A549 (cell line): ENCODE measurements around the gene CTNNBL1.

Experiments used
- CEBPB ChIP-seq, 2 experiments: fragments of >200 bp in 1 of 2; sonication (Bioruptor Twin) in 1 of 2; formaldehyde crosslinking in 1 of 2; IDR thresholded peaks; 2 replicates each; pipeline ENCODE4 v1.6.1; 2012 to 2016
- EHMT2 ChIP-seq: fragments of 200-600 bp; sonication (generic); IDR thresholded peaks from 2 replicates; pipeline ENCODE4 v1.6.1; 2016; ENCODE audit warnings: antibody characterized with exemption, low read depth, mild to moderate bottlenecking, moderate library complexity
- ELK1 ChIP-seq: fragments of 150-350 bp; IDR thresholded peaks from 2 replicates; pipeline ENCODE4 v1.6.1; 2014; ENCODE audit warnings: low read depth, mild to moderate bottlenecking, low read length
- EP300 ChIP-seq, 2 experiments: fragments of >200 bp; sonication (Bioruptor Twin); formaldehyde crosslinking; IDR thresholded peaks; 2 replicates in 1 of 2; 3 replicates in 1 of 2; pipeline ENCODE4 v1.6.1; 2016 to 2017
- HDAC2 ChIP-seq: fragments of 200-600 bp; sonication (generic); IDR thresholded peaks from 2 replicates; pipeline ENCODE4 v1.6.1; 2016
- KDM1A ChIP-seq: fragments of 200-600 bp; sonication (generic); IDR thresholded peaks from 2 replicates; pipeline ENCODE4 v1.6.1; 2016; ENCODE audit warnings: low read depth, mild to moderate bottlenecking
- NR3C1 ChIP-seq: fragments of >200 bp; sonication (Bioruptor Twin); formaldehyde crosslinking; IDR thresholded peaks from 3 replicates; pipeline ENCODE4 v1.6.1; 2017
- POLR2A ChIP-seq: IDR thresholded peaks from 2 replicates; pipeline ENCODE4 v1.6.1; 2012; ENCODE audit warnings: mild to moderate bottlenecking, low read length
- RAD21 ChIP-seq, 2 experiments: fragments of >200 bp in 1 of 2; sonication (Bioruptor Twin) in 1 of 2; formaldehyde crosslinking in 1 of 2; IDR thresholded peaks in 1 of 2; conservative IDR thresholded peaks in 1 of 2; 2 replicates in 1 of 2; 3 replicates in 1 of 2; pipeline ENCODE4 v1.6.1; 2012 to 2018; ENCODE audit warnings: inconsistent platforms in 1 of 2
- RCOR1 ChIP-seq: fragments of 150-350 bp; IDR thresholded peaks from 2 replicates; pipeline ENCODE4 v1.6.1; 2014; ENCODE audit warnings: antibody characterized with exemption, low read length, low read depth
- SREBF2 ChIP-seq: fragments of 450-650 bp; IDR thresholded peaks from 2 replicates; pipeline ENCODE4 v1.6.1; 2014; ENCODE audit warnings: mild to moderate bottlenecking, moderate library complexity
- TF ChIP-seq, protein P1 (sequence below): fragments of >200 bp; sonication (Bioruptor Twin); formaldehyde crosslinking; IDR thresholded peaks from 3 replicates; pipeline ENCODE4 v1.5.1; 2016

GRCh38 chr20:37867289-37868195 lies 173.7 kb downstream of the CTNNBL1 start:
- TF ChIP-seq EP300 (IDR thresholded peaks at IDR 0.05) (no peak), POLR2A (no peak), RAD21 (conservative IDR thresholded peaks at IDR 0.05 in 1 of 2, IDR thresholded peaks at IDR 0.05 in 1 of 2) (no peak), ELK1 (no peak), KDM1A (no peak), RCOR1 (no peak), SREBF2 (no peak), EHMT2 (no peak), HDAC2 (no peak), CEBPB (IDR thresholded peaks at IDR 0.05) (no peak), NR3C1 (no peak)
- TF ChIP-seq, protein P1, sequence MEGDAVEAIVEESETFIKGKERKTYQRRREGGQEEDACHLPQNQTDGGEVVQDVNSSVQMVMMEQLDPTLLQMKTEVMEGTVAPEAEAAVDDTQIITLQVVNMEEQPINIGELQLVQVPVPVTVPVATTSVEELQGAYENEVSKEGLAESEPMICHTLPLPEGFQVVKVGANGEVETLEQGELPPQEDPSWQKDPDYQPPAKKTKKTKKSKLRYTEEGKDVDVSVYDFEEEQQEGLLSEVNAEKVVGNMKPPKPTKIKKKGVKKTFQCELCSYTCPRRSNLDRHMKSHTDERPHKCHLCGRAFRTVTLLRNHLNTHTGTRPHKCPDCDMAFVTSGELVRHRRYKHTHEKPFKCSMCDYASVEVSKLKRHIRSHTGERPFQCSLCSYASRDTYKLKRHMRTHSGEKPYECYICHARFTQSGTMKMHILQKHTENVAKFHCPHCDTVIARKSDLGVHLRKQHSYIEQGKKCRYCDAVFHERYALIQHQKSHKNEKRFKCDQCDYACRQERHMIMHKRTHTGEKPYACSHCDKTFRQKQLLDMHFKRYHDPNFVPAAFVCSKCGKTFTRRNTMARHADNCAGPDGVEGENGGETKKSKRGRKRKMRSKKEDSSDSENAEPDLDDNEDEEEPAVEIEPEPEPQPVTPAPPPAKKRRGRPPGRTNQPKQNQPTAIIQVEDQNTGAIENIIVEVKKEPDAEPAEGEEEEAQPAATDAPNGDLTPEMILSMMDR = no peak
